GM19043 (cell line): Measurements from ENCODE around the gene C2orf78.
"Not testable (repeated sequence)": the region's sequence is repeated elsewhere in the genome, so short reads cannot be mapped to it uniquely, and the experiment has no call there.

Source experiments
- ATAC-seq: cut with Tn5 transposase; IDR thresholded peaks from one replicate; pipeline ENCODE4 v1.9.1; 2021; ENCODE audit warnings: low read depth; ENCODE audit not compliant: unreplicated experiment

C2orf78 gene

GRCh38 chr2:73778867-73779466, 5.0 kb upstream of the C2orf78 start:
- not testable (repeated sequence) for ATAC-seq

GRCh38 chr2:73779467-73780236, 4.3 kb upstream of the C2orf78 start, which contains the start of gene DUSP11:
Gene DUSP11 (minus strand): TSS chr2:73780103. CDS start chr2:73779974, 129 bp downstream.
- ATAC-seq = peak; percentile 98

- ATAC-seq = no peak
These were observed 3.8 kb upstream of the C2orf78 start for GRCh38 chr2:73780237-73780582.

- not testable (repeated sequence) for ATAC-seq
These were observed 581 bp upstream of the C2orf78 start for GRCh38 chr2:73783402-73783801.

- no peak for ATAC-seq
These were observed 27.9 kb downstream of the C2orf78 start for GRCh38 chr2:73811878-73812277.

DNA sequence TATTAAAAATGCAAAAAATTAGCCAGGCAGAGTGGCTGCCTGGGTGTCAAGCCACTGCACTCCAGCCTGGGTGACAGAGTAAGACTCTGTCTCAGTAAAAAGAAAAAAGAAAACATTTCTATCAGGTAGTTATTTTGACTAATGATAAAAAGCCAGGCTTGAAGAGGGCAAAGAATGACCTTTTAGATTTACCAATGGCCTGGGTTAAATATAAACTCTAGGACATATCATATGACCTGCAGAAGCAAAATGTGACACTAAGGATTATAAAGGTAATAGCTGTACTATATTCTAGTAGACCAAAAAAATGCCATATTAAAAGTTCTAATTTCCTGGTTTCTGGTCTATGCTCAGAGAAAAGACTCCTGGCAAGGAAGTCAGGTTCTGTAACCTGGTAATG, 28.7 kb downstream of the C2orf78 start:
- no peak for ATAC-seq

- ATAC-seq = no peak
These were observed 34.3 kb downstream of the C2orf78 start for GRCh38 chr2:73818296-73818695.

DNA sequence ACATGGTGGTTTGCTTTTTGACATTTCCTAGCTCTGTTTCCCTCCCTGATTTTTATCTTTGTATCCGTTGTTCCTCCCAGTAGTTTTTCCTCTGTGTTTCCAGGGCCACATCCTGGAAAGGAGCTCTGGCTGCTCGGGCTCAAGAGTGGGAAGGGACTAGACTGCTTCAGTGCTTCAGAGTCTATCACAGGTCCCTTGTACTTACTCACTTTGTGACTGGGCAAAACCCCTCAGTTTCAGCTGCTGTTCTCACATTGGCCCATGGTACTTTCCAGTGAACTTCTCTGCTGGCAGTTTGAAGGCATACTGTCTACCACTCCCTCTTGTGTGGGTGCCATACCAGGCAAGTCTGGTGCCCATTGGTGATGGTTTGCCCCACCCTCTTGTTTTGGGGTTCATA, 37.2 kb downstream of the C2orf78 start:
- no peak for ATAC-seq

GRCh38 chr2:73821669-73822068, 37.7 kb downstream of the C2orf78 start:
- no peak for ATAC-seq

DNA sequence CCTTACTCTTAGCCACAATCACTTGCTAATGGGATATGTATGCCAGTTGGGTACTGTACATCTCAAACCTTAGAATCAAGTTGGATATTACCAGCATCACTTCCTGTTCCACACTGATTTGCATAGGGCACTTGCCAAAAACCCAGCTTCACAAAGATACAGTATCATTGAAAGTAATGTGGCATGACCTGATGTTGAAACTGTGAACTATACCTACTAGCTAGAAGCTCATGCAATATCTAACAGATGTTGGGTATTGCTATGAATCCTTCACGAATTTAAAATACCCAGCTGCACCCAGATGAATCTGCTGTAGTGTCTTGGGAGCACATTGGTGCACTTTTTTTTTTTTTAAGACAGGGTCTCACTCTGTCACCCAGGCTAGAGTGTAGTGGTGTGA, 38.3 kb downstream of the C2orf78 start:
- ATAC-seq = no peak

DNA sequence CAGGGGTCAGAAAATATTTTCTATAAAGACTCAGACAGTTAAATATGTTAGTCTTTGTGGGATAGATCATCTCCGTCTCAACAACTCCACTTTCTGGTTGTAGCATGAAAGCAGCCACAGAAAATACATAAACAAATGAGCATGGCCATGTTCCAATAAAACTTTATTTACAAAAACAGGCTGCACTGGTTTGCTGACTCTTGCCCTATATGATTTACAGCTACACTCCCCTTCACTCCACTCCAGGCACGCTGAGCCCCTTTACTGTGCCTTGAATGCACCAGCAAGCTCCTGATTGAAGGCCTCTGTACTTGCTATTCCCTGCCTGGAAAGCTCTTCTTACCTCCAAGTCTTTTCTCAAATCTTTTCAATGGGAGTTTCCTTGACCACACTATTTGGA, 39.0 kb downstream of the C2orf78 start:
- no peak for ATAC-seq

- ATAC-seq = no peak
These were observed 39.4 kb downstream of the C2orf78 start for GRCh38 chr2:73823416-73823815.

GRCh38 chr2:73823916-73824523, 40.0 kb downstream of the C2orf78 start:
- no peak for ATAC-seq

- ATAC-seq = no peak
These were observed 41.4 kb downstream of the C2orf78 start for GRCh38 chr2:73825408-73825807.

GRCh38 chr2:73827018-73827417, 43.0 kb downstream of the C2orf78 start:
- no peak for ATAC-seq

- no peak for ATAC-seq
These were observed 43.8 kb downstream of the C2orf78 start for GRCh38 chr2:73827660-73828388.

- no peak for ATAC-seq
These were observed 44.4 kb downstream of the C2orf78 start for GRCh38 chr2:73828389-73828817.

GRCh38 chr2:73828818-73829570, 45.0 kb downstream of the C2orf78 start, which contains the start of gene STAMBP:
Gene STAMBP (plus strand): TSS chr2:73828961. CDS start chr2:73830857, 1,896 bp downstream.
- peak; percentile 75 for ATAC-seq

DNA sequence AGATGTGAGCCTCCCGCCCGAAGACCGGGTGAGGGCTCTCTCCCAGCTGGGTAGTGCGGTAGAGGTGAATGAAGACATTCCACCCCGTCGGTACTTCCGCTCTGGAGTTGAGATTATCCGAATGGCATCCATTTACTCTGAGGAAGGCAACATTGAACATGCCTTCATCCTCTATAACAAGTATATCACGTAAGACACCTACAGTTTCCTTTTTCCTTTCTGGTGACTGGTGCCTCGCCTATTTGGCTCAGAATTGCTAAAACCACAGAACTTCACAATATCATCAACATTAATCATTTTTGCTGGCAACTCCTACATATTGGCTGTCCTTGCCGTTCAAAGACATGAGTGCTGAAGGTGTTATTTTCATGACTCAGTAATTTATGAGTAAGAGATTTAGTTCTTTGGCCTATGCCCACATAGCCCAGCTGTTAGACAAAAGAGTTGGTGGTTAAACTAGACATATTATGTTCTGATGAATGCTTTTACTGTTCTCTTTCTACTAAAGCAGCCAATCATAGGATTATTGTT, 47.0 kb downstream of the C2orf78 start:
- no peak for ATAC-seq

GRCh38 chr2:73832930-73833329, 48.9 kb downstream of the C2orf78 start:
- ATAC-seq = no peak
